ENCODE results near the gene PROSER3. TPM values are rescaled to one million over a fixed set of nuclear protein-coding genes. Genes with fewer than 3 reads are reported as not detected.

PROSER3 gene
- total and polyA plus RNA-seq, 2 experiments from 2014 or later: 21.8 to 28.0 TPM

DNA sequence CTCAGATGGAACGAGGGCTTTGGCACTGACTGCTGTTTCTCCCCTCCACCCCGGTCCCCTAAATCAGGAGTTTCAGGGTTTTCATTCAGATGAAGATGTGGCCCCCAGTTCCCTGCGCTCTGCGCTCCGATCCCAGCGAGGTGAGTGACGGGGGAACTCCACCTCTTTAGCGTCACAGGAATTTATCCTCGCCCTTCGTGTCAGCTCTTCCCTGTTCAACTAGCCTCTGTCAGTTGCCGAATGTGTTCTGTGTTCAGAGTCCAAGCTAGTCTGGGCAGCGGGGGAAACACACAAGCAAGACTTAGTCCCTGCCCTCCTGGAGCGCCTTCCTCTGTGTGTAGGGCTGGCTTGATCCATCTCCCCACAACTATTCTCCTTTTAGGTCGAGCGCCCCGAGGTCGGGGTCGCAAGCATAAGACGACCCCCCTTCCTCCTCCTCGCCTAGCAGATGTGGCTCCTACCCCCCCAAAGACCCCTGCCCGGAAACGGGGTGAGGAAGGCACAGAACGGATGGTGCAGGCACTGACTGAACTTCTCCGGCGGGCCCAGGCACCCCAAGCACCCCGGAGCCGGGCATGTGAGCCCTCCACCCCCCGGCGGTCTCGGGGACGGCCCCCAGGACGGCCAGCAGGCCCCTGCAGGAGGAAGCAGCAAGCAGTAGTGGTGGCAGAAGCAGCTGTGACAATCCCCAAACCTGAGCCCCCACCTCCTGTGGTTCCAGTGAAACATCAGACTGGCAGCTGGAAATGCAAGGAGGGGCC, 38.4 kb upstream of the PROSER3 start:
- peaks cover 10% of the 10 kb centered on the region; the same call in 1 of the 2 replicates for H3F3A ChIP-seq (replicated peaks; ENCODE audit: low read depth)
- DNase-seq (ENCODE audit: low spot score): no peak
- H3K9me2 ChIP-seq (ENCODE audit: insufficient read depth): no peaks in the 10 kb centered on the region
- H4K20me1 ChIP-seq (replicated peaks; ENCODE audit: insufficient read depth): peaks cover 11% of the 10 kb centered on the region
- H3K27ac ChIP-seq (ENCODE audit: low read depth): no peak overlapping the region
- H2AFZ ChIP-seq: no peak overlapping the region
- no peaks in the 10 kb centered on the region for H3K27me3 ChIP-seq (ENCODE audit: insufficient read depth)
- 0 out of 2 replicates have a peak, but pooled peaks cover 8% of the 10 kb centered on the region for H3K36me3 ChIP-seq (ENCODE audit: insufficient read depth)
- Mint-ChIP-seq H3K4me3 (peak overlapping the region; percentile 85), H3K36me3 (ENCODE audit: low read depth) (peaks cover 39% of the 10 kb centered on the region), H3K4me1 (peaks cover 25% of the 10 kb centered on the region), H3K27ac (no peak overlapping the region), H3K9me3 (no peaks in the 10 kb centered on the region; the same call in 2 of the 3 replicates), H3K27me3 (ENCODE audit: insufficient read depth, low read depth, poor library complexity) (peaks cover 32% of the 10 kb centered on the region)
- peak overlapping the region; percentile 97 for H3K4me2 ChIP-seq
- TF ChIP-seq STAT1 (IDR thresholded peaks at IDR 0.05; ENCODE audit: unreplicated experiment): no peak
- TF ChIP-seq, protein P1, sequence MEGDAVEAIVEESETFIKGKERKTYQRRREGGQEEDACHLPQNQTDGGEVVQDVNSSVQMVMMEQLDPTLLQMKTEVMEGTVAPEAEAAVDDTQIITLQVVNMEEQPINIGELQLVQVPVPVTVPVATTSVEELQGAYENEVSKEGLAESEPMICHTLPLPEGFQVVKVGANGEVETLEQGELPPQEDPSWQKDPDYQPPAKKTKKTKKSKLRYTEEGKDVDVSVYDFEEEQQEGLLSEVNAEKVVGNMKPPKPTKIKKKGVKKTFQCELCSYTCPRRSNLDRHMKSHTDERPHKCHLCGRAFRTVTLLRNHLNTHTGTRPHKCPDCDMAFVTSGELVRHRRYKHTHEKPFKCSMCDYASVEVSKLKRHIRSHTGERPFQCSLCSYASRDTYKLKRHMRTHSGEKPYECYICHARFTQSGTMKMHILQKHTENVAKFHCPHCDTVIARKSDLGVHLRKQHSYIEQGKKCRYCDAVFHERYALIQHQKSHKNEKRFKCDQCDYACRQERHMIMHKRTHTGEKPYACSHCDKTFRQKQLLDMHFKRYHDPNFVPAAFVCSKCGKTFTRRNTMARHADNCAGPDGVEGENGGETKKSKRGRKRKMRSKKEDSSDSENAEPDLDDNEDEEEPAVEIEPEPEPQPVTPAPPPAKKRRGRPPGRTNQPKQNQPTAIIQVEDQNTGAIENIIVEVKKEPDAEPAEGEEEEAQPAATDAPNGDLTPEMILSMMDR (conservative IDR thresholded peaks at IDR 0.05; ENCODE audit: low read depth in 2 of 2): no peak
- no peak for TF ChIP-seq CREB1 (CRISPR knock-in tag; IDR thresholded peaks at IDR 0.05; ENCODE audit: low read depth)
- TF ChIP-seq, protein P2, sequence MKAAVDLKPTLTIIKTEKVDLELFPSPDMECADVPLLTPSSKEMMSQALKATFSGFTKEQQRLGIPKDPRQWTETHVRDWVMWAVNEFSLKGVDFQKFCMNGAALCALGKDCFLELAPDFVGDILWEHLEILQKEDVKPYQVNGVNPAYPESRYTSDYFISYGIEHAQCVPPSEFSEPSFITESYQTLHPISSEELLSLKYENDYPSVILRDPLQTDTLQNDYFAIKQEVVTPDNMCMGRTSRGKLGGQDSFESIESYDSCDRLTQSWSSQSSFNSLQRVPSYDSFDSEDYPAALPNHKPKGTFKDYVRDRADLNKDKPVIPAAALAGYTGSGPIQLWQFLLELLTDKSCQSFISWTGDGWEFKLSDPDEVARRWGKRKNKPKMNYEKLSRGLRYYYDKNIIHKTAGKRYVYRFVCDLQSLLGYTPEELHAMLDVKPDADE (IDR thresholded peaks at IDR 0.05): no peak
- no peak for TF ChIP-seq ZNF114 (CRISPR knock-in tag; IDR thresholded peaks at IDR 0.05)
- TF ChIP-seq EZH2 (IDR thresholded peaks at IDR 0.05; ENCODE audit: low read depth, unreplicated experiment): no peak
- TF ChIP-seq EZH2phosphoT487 (IDR thresholded peaks at IDR 0.05; ENCODE audit: unreplicated experiment): no peak
- TF ChIP-seq, protein P3, sequence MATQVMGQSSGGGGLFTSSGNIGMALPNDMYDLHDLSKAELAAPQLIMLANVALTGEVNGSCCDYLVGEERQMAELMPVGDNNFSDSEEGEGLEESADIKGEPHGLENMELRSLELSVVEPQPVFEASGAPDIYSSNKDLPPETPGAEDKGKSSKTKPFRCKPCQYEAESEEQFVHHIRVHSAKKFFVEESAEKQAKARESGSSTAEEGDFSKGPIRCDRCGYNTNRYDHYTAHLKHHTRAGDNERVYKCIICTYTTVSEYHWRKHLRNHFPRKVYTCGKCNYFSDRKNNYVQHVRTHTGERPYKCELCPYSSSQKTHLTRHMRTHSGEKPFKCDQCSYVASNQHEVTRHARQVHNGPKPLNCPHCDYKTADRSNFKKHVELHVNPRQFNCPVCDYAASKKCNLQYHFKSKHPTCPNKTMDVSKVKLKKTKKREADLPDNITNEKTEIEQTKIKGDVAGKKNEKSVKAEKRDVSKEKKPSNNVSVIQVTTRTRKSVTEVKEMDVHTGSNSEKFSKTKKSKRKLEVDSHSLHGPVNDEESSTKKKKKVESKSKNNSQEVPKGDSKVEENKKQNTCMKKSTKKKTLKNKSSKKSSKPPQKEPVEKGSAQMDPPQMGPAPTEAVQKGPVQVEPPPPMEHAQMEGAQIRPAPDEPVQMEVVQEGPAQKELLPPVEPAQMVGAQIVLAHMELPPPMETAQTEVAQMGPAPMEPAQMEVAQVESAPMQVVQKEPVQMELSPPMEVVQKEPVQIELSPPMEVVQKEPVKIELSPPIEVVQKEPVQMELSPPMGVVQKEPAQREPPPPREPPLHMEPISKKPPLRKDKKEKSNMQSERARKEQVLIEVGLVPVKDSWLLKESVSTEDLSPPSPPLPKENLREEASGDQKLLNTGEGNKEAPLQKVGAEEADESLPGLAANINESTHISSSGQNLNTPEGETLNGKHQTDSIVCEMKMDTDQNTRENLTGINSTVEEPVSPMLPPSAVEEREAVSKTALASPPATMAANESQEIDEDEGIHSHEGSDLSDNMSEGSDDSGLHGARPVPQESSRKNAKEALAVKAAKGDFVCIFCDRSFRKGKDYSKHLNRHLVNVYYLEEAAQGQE (IDR thresholded peaks at IDR 0.05; ENCODE audit: unreplicated experiment): no peak
- no peak for TF ChIP-seq JUNB (IDR thresholded peaks at IDR 0.05; ENCODE audit: unreplicated experiment)
- no peak for TF ChIP-seq POLR2AphosphoS5 (IDR thresholded peaks at IDR 0.05; ENCODE audit: low read depth)
- TF ChIP-seq NANOG (IDR thresholded peaks at IDR 0.05; ENCODE audit: borderline replicate concordance): no peak
- no peak for TF ChIP-seq ZNF331 (CRISPR knock-in tag; IDR thresholded peaks at IDR 0.05; ENCODE audit: low read depth)
- TF ChIP-seq, protein P4, sequence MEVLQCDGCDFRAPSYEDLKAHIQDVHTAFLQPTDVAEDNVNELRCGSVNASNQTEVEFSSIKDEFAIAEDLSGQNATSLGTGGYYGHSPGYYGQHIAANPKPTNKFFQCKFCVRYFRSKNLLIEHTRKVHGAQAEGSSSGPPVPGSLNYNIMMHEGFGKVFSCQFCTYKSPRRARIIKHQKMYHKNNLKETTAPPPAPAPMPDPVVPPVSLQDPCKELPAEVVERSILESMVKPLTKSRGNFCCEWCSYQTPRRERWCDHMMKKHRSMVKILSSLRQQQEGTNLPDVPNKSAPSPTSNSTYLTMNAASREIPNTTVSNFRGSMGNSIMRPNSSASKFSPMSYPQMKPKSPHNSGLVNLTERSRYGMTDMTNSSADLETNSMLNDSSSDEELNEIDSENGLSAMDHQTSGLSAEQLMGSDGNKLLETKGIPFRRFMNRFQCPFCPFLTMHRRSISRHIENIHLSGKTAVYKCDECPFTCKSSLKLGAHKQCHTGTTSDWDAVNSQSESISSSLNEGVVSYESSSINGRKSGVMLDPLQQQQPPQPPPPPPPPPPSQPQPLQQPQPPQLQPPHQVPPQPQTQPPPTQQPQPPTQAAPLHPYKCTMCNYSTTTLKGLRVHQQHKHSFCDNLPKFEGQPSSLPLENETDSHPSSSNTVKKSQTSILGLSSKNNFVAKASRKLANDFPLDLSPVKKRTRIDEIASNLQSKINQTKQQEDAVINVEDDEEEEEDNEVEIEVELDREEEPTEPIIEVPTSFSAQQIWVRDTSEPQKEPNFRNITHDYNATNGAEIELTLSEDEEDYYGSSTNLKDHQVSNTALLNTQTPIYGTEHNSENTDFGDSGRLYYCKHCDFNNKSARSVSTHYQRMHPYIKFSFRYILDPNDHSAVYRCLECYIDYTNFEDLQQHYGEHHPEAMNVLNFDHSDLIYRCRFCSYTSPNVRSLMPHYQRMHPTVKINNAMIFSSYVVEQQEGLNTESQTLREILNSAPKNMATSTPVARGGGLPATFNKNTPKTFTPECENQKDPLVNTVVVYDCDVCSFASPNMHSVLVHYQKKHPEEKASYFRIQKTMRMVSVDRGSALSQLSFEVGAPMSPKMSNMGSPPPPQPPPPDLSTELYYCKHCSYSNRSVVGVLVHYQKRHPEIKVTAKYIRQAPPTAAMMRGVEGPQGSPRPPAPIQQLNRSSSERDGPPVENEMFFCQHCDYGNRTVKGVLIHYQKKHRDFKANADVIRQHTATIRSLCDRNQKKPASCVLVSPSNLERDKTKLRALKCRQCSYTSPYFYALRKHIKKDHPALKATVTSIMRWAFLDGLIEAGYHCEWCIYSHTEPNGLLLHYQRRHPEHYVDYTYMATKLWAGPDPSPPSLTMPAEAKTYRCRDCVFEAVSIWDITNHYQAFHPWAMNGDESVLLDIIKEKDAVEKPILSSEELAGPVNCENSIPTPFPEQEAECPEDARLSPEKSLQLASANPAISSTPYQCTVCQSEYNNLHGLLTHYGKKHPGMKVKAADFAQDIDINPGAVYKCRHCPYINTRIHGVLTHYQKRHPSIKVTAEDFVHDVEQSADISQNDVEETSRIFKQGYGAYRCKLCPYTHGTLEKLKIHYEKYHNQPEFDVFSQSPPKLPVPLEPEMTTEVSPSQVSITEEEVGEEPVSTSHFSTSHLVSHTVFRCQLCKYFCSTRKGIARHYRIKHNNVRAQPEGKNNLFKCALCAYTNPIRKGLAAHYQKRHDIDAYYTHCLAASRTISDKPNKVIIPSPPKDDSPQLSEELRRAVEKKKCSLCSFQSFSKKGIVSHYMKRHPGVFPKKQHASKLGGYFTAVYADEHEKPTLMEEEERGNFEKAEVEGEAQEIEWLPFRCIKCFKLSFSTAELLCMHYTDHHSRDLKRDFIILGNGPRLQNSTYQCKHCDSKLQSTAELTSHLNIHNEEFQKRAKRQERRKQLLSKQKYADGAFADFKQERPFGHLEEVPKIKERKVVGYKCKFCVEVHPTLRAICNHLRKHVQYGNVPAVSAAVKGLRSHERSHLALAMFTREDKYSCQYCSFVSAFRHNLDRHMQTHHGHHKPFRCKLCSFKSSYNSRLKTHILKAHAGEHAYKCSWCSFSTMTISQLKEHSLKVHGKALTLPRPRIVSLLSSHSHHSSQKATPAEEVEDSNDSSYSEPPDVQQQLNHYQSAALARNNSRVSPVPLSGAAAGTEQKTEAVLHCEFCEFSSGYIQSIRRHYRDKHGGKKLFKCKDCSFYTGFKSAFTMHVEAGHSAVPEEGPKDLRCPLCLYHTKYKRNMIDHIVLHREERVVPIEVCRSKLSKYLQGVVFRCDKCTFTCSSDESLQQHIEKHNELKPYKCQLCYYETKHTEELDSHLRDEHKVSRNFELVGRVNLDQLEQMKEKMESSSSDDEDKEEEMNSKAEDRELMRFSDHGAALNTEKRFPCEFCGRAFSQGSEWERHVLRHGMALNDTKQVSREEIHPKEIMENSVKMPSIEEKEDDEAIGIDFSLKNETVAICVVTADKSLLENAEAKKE (CRISPR knock-in tag; IDR thresholded peaks at IDR 0.05): no peak
- H3K4me1 ChIP-seq (ENCODE audit: insufficient read depth): peaks cover 24% of the 10 kb centered on the region
- H3K4me3 ChIP-seq: peak overlapping the region; percentile 83
- peaks cover 21% of the 10 kb centered on the region for H3K79me2 ChIP-seq (replicated peaks; ENCODE audit: insufficient read depth)
- ATAC-seq: no peak

Measured in GM23338 (cell line).